Measurements from ENCODE around the gene RNASE9. TPM values are rescaled to one million over a fixed set of nuclear protein-coding genes. Genes with fewer than 3 reads are reported as not detected.
"Not testable (repeated sequence)": the region's sequence is repeated elsewhere in the genome, so short reads cannot be mapped to it uniquely, and the experiment has no call there.

Gene RNASE9
- total RNA-seq, 2 donors from 2014 or later, result not detected

DNA sequence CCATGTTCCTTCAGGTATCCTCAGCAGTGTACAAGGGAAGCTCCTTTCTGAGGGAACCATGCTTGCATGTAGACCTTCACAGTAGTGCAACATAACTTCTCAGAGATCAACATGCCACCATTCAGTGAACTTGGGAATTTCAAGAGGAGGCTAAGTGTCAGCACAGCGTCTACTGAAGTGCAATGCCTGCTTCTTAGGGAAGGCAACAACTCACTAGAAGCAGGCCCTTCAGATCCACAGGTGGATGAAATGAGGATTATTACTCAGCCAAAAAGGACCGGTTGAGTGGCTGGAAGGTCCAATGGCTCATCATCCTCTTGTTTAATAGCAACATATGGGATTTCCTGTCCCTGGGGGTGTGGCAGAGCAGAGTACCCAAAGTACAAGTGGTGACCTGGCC lies 36.8 kb downstream of the RNASE9 start:
- Histone ChIP-seq H3K9me3 (no peaks in the 10 kb centered on the region), H3K4me1 (no peaks in the 10 kb centered on the region), H3K4me3 (no peak overlapping the region), H3K27me3 (no peaks in the 10 kb centered on the region), H3K27ac (no peak overlapping the region), H3K36me3 (no peaks in the 10 kb centered on the region)
- DNase-seq (ENCODE audit: low spot score), result no peak
- TF ChIP-seq, protein P1, sequence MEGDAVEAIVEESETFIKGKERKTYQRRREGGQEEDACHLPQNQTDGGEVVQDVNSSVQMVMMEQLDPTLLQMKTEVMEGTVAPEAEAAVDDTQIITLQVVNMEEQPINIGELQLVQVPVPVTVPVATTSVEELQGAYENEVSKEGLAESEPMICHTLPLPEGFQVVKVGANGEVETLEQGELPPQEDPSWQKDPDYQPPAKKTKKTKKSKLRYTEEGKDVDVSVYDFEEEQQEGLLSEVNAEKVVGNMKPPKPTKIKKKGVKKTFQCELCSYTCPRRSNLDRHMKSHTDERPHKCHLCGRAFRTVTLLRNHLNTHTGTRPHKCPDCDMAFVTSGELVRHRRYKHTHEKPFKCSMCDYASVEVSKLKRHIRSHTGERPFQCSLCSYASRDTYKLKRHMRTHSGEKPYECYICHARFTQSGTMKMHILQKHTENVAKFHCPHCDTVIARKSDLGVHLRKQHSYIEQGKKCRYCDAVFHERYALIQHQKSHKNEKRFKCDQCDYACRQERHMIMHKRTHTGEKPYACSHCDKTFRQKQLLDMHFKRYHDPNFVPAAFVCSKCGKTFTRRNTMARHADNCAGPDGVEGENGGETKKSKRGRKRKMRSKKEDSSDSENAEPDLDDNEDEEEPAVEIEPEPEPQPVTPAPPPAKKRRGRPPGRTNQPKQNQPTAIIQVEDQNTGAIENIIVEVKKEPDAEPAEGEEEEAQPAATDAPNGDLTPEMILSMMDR (IDR thresholded peaks at IDR 0.05), result no peak

DNA sequence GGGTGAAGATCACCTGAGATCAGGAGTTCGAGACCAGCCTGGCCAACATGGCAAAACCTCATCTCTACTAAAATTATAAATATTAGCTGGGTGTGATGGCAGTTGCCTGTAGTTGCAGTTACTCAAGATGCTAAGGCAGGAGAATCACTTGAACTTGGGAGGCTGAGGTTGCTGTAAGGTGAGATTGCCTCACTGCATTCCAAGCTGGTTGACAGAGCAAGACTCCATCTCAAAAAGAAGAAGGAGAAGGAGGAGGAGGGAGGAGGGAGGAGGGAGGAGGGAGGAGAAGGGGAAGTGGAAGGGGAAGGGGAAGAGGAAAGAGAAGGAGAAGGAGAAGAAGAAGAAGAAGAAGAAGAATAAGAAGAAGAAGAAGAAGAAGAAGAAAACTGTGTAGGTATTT lies 38.5 kb downstream of the RNASE9 start:
- Histone ChIP-seq H3K27me3 (no peaks in the 10 kb centered on the region), H3K27ac (no peak overlapping the region), H3K36me3 (no peaks in the 10 kb centered on the region), H3K4me3 (no peak overlapping the region), H3K9me3 (no peaks in the 10 kb centered on the region), H3K4me1 (no peaks in the 10 kb centered on the region)
- DNase-seq (ENCODE audit: low spot score), result no peak
- TF ChIP-seq, protein P1 (IDR thresholded peaks at IDR 0.05), result no peak

DNA sequence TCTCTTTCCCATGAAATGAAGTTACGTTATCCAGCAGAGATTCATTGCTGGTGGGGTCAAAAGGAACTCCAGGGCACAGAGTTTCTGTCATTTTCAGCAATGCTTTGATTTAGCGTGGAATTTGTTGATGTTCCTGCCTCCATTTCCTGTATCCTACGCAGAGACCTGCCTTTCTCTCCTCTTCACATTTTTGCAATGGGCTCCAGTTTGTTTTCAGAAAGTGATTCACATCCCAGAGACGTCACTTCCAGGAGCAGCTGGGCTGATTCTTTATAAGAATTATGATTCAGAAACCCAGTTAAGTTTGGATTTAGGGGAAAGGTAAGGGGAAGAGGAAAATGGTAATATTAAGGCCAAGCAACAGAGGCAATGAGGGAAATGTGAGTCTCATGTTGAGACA lies 43.9 kb downstream of the RNASE9 start:
- Histone ChIP-seq H3K4me3 (no peak overlapping the region), H3K27me3 (no peaks in the 10 kb centered on the region), H3K27ac (no peak overlapping the region), H3K4me1 (no peaks in the 10 kb centered on the region), H3K9me3 (no peaks in the 10 kb centered on the region), H3K36me3 (no peaks in the 10 kb centered on the region)
- DNase-seq (ENCODE audit: low spot score), result no peak
- TF ChIP-seq, protein P1 (IDR thresholded peaks at IDR 0.05), result no peak

DNA sequence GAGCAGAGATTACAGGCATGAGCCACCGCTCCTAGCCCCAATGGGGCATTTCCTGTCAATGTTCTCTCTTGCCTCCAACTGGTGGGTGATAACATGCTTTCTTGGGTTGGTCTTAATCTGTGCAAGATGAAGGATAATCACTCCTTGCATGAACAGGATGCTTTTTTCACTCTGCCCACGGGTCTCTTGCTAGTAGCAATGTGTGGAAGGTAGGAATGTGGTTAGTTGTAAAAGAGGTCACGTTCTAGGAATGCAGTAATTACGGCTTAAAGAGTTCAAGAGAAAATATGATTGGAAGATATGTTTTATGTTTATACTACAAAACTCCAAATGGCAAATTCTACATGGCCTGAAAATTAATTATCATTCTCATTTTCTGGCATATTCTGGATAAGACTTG lies 45.0 kb downstream of the RNASE9 start:
- no peak overlapping the region for H3K27ac ChIP-seq
- no peaks in the 10 kb centered on the region for H3K27me3 ChIP-seq
- no peaks in the 10 kb centered on the region for H3K4me1 ChIP-seq
- no peaks in the 10 kb centered on the region for H3K9me3 ChIP-seq
- DNase-seq (ENCODE audit: low spot score), result no peak
- H3K4me3 ChIP-seq, result no peak overlapping the region
- H3K36me3 ChIP-seq, result no peaks in the 10 kb centered on the region
- TF ChIP-seq, protein P1 (IDR thresholded peaks at IDR 0.05), result no peak

DNA sequence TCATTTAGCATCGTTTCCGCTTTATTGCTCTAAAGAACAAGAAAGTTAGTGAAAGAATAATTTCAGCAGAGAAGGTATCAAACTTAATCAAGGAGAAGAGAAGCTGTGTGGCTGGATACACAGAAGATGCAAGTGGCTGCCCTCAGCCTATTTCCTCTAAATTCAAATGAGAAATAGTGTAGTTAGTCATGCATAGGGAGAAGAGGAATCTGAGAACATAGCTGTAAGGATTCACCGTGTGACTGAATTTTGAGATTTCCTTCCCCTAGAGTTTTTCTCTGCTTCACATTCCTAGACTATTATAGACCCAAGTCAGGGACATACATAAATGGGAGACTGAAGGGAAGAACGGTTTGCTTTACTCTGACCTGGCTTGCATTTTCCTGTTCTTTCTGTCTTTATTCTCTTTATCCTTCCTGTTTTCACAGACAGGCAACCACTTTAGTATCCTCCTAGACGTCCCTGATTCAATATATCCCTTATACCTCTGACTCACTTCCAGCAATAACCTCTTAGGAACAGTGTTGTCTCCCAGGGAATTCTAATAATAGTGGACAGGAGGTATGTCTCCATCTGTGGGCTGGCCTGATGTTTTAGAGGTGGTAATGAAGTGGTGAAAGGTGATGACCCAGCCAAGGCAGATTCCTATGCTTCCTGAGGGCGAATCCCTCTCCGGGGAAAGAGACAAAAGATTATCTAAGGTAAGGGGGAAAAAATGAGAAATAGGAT lies 48.5 kb downstream of the RNASE9 start:
- TF ChIP-seq, protein P1 (IDR thresholded peaks at IDR 0.05), result no peak
- Histone ChIP-seq H3K36me3 (no peaks in the 10 kb centered on the region), H3K27me3 (no peaks in the 10 kb centered on the region), H3K9me3 (no peaks in the 10 kb centered on the region), H3K4me3 (no peak overlapping the region), H3K4me1 (no peaks in the 10 kb centered on the region), H3K27ac (no peak overlapping the region)
- no peak for DNase-seq (ENCODE audit: low spot score)

DNA sequence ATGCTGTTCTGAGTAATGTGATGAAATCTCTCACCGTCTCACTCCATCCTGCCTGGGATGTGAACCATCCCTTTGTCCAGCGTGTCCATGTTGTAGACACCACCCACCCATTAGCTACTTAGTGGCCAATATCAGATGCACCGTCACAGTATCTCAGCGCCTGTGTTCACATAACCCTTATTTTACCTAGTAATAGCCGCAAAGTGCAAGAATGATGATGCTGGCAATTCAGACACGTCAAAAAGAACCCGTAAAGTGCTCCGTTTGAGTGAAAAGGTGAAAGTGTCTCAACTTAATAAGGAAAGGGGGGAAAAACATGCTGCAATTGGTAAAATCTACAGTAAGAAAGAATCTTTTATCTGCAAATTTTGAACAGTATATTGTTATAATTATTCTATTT lies 52.5 kb downstream of the RNASE9 start:
- Histone ChIP-seq H3K9me3 (no peaks in the 10 kb centered on the region), H3K4me3 (no peak overlapping the region), H3K27ac (no peak overlapping the region), H3K36me3 (no peaks in the 10 kb centered on the region), H3K27me3 (no peaks in the 10 kb centered on the region), H3K4me1 (no peaks in the 10 kb centered on the region)
- TF ChIP-seq, protein P1 (IDR thresholded peaks at IDR 0.05), result no peak
- no peak for DNase-seq (ENCODE audit: low spot score)

DNA sequence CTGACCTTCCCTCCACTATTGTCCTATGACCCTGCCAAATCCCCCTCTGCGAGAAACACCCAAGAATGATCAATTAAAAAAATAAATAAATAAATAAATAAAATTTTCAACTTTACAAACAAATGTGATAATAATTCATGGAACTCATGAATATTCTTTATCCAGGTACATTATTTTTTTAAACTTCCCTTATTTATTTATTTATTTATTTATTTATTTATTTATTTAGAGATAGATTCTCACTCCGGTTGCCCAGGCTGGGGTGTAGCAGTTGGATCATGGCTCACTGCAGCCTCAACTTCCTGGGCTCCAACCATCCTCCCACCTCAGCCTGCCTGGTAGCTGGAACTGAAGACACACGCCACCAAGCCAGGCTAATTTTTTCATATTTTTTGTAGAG lies 53.3 kb downstream of the RNASE9 start:
- H3K36me3 ChIP-seq; H3K9me3 ChIP-seq; H3K4me1 ChIP-seq; H3K27me3 ChIP-seq; DNase-seq (ENCODE audit: low spot score); H3K27ac ChIP-seq; H3K4me3 ChIP-seq: not testable (repeated sequence)

DNA sequence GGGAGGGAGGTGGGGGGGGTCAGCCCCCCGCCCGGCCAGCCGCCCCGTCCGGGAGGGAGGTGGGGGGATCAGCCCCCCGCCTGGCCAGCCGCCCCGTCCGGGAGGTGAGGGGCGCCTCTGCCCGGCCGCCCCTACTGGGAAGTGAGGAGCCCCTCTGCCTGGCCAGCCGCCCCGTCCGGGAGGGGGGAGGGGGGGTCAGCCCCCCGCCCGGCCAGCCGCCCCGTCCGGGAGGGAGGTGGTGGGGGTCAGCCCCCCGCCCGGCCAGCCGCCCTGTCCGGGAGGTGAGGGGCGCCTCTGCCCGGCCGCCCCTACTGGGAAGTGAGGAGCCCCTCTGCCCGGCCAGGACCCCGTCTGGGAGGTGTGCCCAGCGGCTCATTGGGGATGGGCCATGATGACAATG lies 54.1 kb downstream of the RNASE9 start:
- not testable (repeated sequence) for H3K4me3 ChIP-seq; H3K27me3 ChIP-seq; H3K27ac ChIP-seq; H3K36me3 ChIP-seq; DNase-seq (ENCODE audit: low spot score); H3K4me1 ChIP-seq; H3K9me3 ChIP-seq

DNA sequence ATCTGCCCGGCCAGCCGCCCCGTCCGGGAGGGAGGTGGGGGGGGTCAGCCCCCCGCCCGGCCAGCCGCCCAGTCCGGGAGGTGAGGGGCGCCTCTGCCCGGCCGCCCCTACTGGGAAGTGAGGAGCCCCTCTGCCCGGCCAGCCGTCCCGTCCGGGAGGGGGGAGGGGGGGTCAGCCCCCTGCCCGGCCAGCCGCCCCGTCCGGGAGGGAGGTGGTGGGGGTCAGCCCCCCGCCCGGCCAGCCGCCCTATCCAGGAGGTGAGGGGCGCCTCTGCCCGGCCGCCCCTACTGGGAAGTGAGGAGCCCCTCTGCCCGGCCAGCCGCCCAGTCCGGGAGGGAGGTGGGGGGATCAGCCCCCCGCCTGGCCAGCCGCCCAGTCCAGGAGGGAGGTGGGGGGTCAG lies 54.6 kb downstream of the RNASE9 start:
- H3K4me3 ChIP-seq; H3K27ac ChIP-seq; H3K27me3 ChIP-seq; H3K9me3 ChIP-seq; H3K4me1 ChIP-seq; H3K36me3 ChIP-seq; DNase-seq (ENCODE audit: low spot score): not testable (repeated sequence)

Measured in right atrium auricular region (tissue), 2 donors.